ENCODE measurements around the gene NRSN1.

GRCh38 chr6:24139080-24139479 is 13.1 kb downstream of the NRSN1 start:
- TF ChIP-seq CTCF (IDR thresholded peaks at IDR 0.05; ENCODE audit: low read depth, low read length, poor library complexity, severe bottlenecking): no peak
- TF ChIP-seq EZH2phosphoT487 (IDR thresholded peaks at IDR 0.05; ENCODE audit: borderline replicate concordance, low read length): no peak
